ENCODE data around the gene SH3RF3. TPM values are rescaled to one million over a fixed set of nuclear protein-coding genes. Genes with fewer than 3 reads are reported as not detected.

Gene SH3RF3
- total RNA-seq, 1 donor from 2014 or later = 7.5 TPM

- DNase-seq (ENCODE audit: low spot score) = no peak
Observed at GRCh38 chr2:109517118-109517889, 388.3 kb downstream of the SH3RF3 start.

DNA sequence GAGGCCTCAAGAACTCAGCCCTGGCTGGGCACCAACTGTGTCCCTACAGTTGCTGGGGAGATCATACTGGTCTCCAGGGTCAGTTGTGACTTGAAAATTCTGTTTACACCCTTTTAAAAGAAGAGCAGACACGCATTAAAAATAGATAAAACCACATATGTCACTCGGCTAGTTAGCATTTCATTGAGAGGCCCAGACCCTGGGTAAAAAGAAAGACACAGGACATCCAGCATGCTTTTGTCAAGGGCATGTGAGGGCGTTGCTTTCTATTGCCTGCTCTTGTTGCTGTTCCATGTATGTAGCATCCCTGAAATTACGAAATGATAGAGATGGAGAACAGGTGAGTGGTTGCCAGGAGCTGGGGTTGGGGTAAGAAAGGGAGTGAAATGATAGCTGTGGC is 390.5 kb downstream of the SH3RF3 start:
- DNase-seq (ENCODE audit: low spot score) = no peak

DNA sequence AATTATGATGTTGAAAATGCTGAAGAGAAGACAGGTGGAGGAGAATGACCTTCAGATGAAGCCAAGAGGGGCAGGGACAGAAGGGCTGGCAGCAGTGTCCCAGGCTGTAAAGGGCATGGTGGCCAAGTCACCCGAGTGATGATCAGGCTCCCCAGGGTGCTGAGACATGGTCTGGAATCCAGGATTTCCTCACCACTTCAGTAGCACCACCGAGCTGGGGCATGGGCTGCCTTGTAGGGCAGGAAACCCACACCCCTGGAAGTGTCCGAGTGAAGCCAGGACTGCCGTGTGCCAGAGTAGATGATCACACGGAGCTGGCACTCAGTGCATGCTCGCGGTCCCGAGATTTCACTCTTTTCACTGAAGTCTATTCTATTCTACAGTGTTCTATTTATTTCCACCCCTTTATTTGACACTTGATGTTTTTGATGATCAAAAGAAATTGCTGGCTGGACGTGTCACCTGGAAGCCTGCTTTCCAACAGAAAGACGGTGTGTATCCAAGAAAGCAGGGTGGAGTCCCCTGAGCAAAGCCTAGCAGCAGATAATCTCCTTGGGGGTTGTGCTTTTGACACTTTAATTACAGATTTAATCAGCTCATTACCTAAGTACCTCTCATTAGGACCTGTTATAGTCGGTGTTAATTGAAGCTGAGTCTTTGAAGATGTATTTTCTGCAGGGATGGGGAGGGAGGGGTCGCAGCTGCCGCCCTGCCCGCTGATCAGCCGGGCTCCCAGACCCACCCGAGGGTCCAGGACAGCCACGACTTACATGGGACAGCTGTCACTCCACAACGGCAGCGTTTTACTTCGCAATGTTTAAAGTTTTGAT is 392.4 kb downstream of the SH3RF3 start:
- DNase-seq (ENCODE audit: low spot score) = no peak

- no peak for DNase-seq (ENCODE audit: low spot score)
Observed at GRCh38 chr2:109522063-109522374, 393.0 kb downstream of the SH3RF3 start.

DNA sequence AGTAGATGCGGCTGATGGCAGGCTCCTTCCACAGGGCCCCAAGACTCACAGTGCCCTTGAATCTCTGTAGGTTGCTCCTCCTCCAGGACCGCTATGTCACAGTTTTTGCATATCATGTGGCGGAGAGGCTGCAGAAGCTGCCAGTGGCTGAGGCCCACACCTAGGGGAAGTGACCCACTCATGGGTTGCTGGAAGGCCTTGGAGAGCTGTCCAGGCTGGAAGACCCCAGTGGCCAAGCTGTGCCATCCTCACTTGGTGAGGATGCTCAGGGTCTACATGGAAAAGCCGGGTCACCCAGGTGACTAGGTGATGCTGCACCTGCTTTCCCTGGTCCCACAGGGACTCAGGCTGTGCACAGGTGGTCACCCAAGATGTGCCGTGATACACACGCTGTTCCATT is 394.1 kb downstream of the SH3RF3 start:
- DNase-seq (ENCODE audit: low spot score) = no peak

DNA sequence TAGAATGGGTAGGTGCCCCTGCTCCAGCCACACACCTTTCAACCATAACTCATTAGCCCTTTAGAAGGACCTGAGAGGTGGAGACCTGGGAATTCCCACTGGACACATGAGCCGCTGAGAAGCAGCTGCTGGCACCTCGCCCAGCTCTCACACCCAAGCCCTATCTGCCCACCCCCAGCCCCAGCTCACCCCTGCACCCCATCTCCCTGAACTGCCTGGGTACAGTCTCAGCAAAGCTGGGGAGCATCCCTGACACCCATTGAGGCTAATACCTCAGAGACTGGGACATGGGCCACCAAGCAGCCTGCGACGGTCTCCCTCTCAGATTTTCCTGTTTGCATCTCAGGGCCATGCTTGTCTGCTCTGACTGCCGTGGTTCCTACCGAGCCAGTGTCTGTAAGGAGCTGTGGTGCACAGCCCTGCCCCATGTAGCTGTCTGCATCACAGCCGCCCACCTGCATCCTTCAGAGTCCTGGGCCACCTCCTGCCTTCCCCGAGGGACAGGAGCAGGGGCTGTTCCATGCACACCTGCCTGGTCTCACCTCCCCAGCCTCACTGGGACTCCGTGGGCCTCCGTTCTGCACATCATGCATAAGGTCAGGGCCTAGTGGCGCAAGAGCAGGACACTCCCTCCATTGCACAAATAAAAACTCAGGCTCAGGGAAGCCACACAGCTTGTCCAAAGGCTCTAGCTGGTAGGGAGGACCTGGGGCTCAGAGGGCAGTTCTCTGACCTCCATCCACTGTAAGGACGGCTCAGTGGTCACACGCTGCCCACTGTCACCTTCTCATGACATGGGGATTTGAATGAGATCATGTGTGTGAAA is 394.7 kb downstream of the SH3RF3 start:
- no peak for DNase-seq (ENCODE audit: low spot score)

DNA sequence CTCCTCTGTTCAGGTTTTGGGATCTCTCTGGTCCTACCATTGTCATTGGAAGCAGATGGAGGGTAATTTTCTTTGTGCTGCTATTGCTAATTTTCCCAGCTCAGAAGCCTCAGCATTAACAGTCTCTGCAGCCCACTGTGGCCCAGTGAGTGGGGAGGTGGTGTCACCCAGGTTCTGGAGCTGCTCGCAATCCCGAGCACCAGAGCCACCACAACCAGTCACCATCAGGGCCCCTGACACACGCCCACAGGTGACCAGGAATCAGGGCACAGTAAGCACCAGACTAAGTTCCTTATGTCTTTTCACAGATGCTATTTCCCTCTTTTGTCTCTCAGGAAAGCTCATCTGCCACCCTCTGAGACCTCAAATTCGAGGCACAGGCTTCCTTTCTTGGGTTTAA is 396.8 kb downstream of the SH3RF3 start:
- no peak for DNase-seq (ENCODE audit: low spot score)

GRCh38 chr2:109526442-109526970 is 397.5 kb downstream of the SH3RF3 start:
- DNase-seq (ENCODE audit: low spot score) = no peak

GRCh38 chr2:109527079-109527478 is 398.1 kb downstream of the SH3RF3 start:
- DNase-seq (ENCODE audit: low spot score) = no peak

GRCh38 chr2:109527846-109528705 is 399.1 kb downstream of the SH3RF3 start:
- no peak for DNase-seq (ENCODE audit: low spot score)

DNA sequence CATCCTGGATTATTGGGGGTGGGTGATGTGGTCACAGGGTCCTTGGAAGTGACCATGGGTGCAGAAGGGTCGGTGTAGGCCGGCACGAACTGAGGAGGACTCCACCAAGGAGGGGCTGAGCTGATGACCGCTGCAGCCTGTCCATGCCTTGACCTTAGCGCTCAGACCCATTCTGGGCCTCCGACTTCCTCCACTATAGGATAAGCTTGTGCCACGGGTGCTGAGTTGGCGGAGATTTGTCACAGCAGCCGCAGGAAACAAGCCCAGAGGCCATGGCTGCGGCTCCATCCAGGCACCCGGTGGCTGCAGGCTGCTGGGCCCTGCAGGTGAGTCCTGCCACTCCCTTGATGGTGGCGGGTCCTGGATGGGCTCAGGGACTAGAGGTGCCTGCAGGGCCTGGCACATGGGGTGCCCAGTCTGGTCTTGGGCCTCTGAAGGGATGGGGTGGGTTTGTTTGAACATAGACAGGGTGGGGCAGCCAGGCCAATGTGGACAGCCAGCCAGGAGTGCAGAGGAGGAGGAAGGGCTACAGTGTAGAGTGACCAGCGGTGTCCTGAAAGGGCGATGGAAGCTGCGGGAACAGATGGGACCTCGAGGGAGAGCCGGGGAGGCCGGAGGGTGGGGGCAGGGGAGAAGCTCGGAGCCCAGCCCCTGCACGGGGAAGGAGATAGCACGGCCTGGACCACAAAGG is 400.0 kb downstream of the SH3RF3 start:
- no peak for DNase-seq (ENCODE audit: low spot score)

DNA sequence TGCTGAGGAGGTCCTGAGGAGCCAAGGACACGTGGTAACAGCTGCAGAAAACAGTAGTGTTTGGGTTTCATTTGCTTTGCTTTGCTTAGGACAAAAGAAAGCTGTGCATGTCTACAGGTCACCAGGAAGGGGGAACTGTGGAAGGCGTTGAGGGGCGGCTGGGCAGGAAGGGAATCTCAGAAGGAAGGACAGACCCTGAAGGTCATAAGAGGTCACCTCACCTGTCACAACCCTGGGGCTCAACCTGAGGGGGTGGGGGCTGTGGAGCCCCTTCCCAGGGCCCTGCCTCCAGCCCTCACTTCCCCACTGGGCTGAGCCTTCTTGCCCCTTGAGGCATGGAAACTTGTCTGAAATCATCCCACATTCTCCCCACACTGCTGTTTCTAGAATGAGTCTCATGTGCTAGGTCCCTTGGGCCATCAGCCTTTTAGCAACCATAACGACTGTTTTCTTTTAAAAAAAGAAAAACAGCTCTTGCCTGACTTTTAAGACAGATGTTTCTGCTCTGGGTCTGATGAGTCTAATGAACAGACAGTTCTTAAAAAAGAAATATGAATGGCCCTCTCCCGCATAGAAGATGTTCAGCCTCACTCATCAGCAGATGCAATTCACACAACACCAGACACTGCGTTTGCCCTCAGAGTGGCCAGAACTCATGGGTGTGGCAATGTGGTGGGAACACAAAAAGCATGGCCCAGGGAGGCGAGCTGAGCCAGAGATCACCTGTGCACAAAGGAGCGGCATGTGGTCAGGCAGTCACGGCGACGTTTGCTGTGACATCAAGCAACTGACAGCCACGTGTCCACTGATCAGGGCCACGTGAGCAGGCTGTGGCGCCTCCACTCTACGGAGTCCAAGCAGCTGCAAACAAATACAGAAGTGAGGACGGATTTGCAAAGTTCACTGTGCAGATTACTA is 400.8 kb downstream of the SH3RF3 start:
- no peak for DNase-seq (ENCODE audit: low spot score)

GRCh38 chr2:109530712-109531111 is 401.7 kb downstream of the SH3RF3 start:
- no peak for DNase-seq (ENCODE audit: low spot score)

- DNase-seq (ENCODE audit: low spot score) = no peak
Observed at GRCh38 chr2:109531221-109531620, 402.2 kb downstream of the SH3RF3 start.

DNA sequence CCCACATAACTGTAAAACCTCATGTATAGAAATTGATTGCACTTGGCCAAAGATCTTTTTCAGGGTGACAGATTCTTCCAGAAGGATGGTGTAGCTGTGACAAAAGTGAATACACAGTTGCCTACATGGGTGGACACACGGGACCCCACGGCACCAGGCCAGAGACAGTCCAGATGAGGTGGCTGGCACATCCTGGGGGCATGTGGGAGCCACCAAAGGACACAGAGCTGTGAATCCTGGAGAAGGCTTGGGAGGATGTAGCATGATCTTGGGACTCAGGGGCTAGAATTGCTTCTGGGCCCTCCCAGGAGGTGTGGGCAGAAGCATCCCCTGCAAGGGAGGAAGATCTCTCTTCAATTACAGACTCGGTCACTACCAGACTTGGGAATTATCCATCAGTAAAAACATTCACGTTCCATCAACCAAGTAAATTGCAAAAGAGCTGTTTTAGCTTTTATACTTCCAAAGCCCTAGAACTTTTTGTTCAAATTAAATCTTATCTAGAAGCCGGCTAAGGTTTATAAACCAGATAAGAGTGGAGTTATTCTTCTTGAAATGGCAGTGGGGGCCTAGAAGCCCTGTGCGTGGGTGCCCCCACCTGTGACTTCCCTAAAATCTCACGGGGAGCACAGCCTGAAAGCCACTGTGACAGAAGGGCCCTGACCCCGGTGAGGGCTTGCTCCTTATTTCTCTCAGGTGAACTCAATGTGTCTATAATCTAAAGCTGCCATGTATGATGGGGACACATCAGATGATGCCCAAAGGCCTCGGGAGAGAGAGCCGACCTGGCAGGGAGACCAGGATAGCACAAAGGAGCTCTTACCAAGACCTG is 403.1 kb downstream of the SH3RF3 start:
- no peak for DNase-seq (ENCODE audit: low spot score)

DNA sequence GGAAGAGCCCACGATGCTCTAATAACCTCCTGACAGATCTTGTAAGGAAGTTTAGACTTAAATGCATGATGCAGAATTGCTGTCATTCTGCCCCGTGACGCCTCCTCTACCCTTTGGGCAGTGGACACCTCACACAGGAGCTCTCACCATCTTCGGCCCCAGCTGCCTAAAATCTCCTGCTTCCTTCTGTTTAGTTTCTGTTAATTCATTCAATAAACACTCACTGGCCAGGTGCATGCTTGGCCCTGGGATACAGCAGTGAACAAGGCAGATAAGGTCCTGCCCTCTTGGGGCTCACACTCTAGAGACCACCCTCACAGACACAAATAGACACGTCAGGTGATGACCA is 403.7 kb downstream of the SH3RF3 start:
- DNase-seq (ENCODE audit: low spot score) = no peak

DNA sequence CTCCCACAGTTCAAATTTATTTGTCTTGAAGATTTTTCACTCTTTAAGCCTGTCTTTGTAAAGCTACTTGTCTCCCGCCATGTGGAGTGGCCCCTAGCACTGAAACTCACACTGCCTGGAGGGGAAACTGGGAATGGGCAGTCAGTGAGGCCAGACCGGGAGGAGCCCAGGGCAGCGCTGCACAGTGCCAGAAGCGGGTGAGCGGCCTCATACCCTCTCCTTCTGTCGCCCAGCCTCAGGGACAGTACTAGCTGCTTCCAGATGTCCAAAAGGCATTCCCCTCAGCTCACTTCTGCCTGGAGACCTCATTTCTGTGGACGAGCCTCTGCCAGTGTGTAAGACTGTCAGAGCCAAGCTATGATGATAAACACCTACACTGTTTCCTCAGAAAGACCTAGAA is 404.8 kb downstream of the SH3RF3 start:
- DNase-seq (ENCODE audit: low spot score) = no peak

DNA sequence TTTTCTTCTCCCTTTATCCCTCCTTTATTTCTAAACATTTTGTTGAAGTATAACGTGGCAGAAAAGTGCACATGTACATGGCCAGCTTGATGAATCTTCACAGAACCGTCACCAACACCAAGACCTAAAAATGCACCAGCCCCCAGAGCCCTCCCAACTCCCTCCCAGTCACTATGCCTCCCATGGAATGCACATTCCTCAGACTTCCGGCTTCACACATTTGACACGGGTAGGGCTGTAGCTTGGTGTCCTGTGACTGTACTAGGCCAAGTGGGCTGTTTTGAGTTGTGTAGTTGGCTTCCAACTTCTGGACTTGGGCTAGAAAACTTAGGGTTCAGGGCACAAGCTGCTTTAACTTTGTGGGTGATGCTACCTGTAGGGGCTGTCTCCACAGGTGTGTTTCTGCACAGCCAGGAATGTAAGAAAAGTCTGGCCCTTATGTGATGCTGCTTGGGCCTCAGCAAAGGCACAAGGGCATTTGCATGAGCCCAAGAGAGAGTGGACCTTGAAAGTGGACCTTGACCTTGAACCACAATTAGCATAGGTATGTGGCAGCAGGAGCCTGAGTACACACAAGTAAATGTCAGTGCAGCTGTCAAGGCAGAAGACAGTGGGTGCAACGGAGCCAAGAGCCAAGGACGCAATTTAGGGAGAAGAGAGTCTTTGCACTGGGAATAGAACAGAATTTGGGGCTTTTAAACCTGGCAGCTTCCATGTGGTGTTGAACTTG is 406.4 kb downstream of the SH3RF3 start:
- no peak for DNase-seq (ENCODE audit: low spot score)

Data from umbilical cord (tissue), 2 donors.